OCI-LY7 (cell line): ENCODE results near the gene RNF11. TPM values are rescaled to one million over a fixed set of nuclear protein-coding genes. Genes with fewer than 3 reads are reported as not detected.

Experiments
- BruUV-seq: library from RNA; stranded (reverse); fragments of 400-500 nt; replicated peaks from 2 replicates; lab custom pipeline; 2021; lab: Mats Ljungman, UMichigan
- CTCF ChIA-PET: fragments of 300-600 bp; sonication (Branson Sonifier 250); formaldehyde crosslinking; loops from one replicate; lab custom pipeline; 2022; ENCODE audit warnings: antibody characterized with exemption; ENCODE audit not compliant: unreplicated experiment; lab: Charles Lee
- POLR2A ChIA-PET: fragments of 300-600 bp; sonication (Branson Sonifier 250); formaldehyde crosslinking; loops from one replicate; lab custom pipeline; 2022; ENCODE audit warnings: antibody characterized with exemption; lab: Charles Lee
- DNase-seq: peaks from one replicate; pipeline ENCODE4 v3.0.0-alpha.2; 2015; ENCODE audit warnings: low spot score
- H2AFZ ChIP-seq: fragments of 200-600 bp; sonication (generic), shearing (Covaris generic); 2 replicates; pipeline ENCODE4 v1.6.1; 2014; ENCODE audit warnings: mild to moderate bottlenecking, antibody characterized with exemption, low read length, moderate library complexity
- H3K27ac ChIP-seq: fragments of 200-600 bp; sonication (generic); 2 replicates; pipeline ENCODE4 v1.5.1; 2014; ENCODE audit warnings: mixed run types, low read depth, mild to moderate bottlenecking, moderate library complexity, low read length, inconsistent platforms; ENCODE audit not compliant: poor library complexity, severe bottlenecking
- H3K36me3 ChIP-seq: fragments of 200-600 bp; sonication (generic); 2 replicates; pipeline ENCODE4 v1.6.1; 2014; ENCODE audit warnings: mild to moderate bottlenecking, antibody characterized with exemption, low read length, moderate library complexity, mixed read lengths; ENCODE audit not compliant: insufficient read depth
- H3K4me1 ChIP-seq: fragments of 200-600 bp; sonication (generic); 2 replicates; pipeline ENCODE4 v1.5.1; 2014; ENCODE audit warnings: mild to moderate bottlenecking, low read length; ENCODE audit not compliant: insufficient read depth, poor library complexity, severe bottlenecking
- H3K4me2 ChIP-seq: fragments of 200-600 bp; sonication (generic); 2 replicates; pipeline ENCODE4 v1.6.1; 2014; ENCODE audit warnings: mild to moderate bottlenecking, low read length
- H3K4me3 ChIP-seq: fragments of 200-600 bp; sonication (generic); 2 replicates; pipeline ENCODE4 v1.5.1; 2014; ENCODE audit warnings: mild to moderate bottlenecking, low read depth, low read length; ENCODE audit not compliant: poor library complexity, severe bottlenecking
- H3K79me2 ChIP-seq: fragments of 200-600 bp; sonication (generic); 2 replicates; pipeline ENCODE4 v1.6.1; 2016; ENCODE audit warnings: low read depth, mild to moderate bottlenecking, low read length, moderate library complexity, mixed read lengths; ENCODE audit not compliant: insufficient read depth
- H3K9me2 ChIP-seq: fragments of 200-600 bp; sonication (generic); 2 replicates; pipeline ENCODE4 v1.6.1; 2016; ENCODE audit warnings: mild to moderate bottlenecking, low read length, mixed read lengths; ENCODE audit not compliant: insufficient read depth
- H3K9me3 ChIP-seq: fragments of 200-600 bp; sonication (generic); 2 replicates; pipeline ENCODE4 v1.6.1; 2014; ENCODE audit warnings: mild to moderate bottlenecking, mixed run types, low read length, mixed read lengths
- H4K20me1 ChIP-seq: fragments of 200-600 bp; sonication (generic); 2 replicates; pipeline ENCODE4 v1.6.1; 2014; ENCODE audit warnings: mild to moderate bottlenecking, antibody characterized with exemption, low read length, moderate library complexity, mixed read lengths; ENCODE audit not compliant: insufficient read depth
- EZH2phosphoT487 ChIP-seq: fragments of 200-600 bp; sonication (generic); IDR thresholded peaks from 2 replicates; pipeline ENCODE4 v1.6.1; 2018; ENCODE audit warnings: low read depth, borderline replicate concordance, mild to moderate bottlenecking, mixed run types, antibody characterized with exemption, low read length, moderate library complexity, mixed read lengths
- intact Hi-C: fragments of 100-400 bp; cut with micrococcal nuclease; formaldehyde crosslinking; loops from one replicate; pipeline ENCODE4 v1.10.0; 2022; ENCODE audit not compliant: unreplicated experiment
- total RNA-seq, 2 experiments: library from RNA; depleted of rRNA in 1 of 2; stranded (reverse); fragments of >200 nt in 1 of 2; shearing (Covaris generic) in 1 of 2; gene quantifications; 2 replicates each; pipeline ENCODE4 v1.2.3, GENCODE V29; 2014 to 2022
- TF ChIP-seq, protein P1 (sequence below): fragments of 200-600 bp; sonication (generic); conservative IDR thresholded peaks from 2 replicates; pipeline ENCODE4 v1.5.1; 2014; ENCODE audit warnings: mild to moderate bottlenecking, antibody characterized with exemption, low read length, moderate library complexity, mixed read lengths

RNF11 gene
- total RNA-seq, 2 experiments from 2014 or later, result 1.5 to 4.8 TPM

DNA sequence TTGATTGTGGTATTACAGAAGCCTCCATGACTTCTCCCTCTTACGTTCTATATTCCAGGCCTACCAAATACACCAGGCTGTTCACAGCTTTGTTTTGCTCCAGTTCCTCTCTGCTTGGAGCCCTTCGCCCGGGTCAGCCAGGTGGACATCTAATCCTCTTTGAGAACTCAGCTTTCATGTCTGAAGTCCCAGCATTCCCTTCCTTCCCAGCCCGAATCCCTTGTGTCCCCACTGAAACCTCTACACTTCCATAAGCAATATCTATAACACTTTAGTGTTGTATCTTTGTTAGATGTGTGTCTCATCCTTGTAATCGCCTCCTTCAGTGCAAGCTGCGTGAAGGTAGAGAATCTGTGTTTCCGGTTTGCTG, 1.9 kb downstream of the RNF11 start:
- Histone ChIP-seq H3K9me2 (no peaks in the 10 kb centered on the region), H4K20me1 (peaks cover 20% of the 10 kb centered on the region; the same call in 1 of the 2 replicates), H3K27ac (no peak overlapping the region), H3K9me3 (no peaks in the 10 kb centered on the region), H3K4me3 (no peak overlapping the region), H2AFZ (no peak overlapping the region), H3K36me3 (no peaks in the 10 kb centered on the region), H3K4me2 (no peak overlapping the region), H3K4me1 (peaks cover 20% of the 10 kb centered on the region), H3K79me2 (no peaks in the 10 kb centered on the region)
- BruUV-seq, result no TSS peak
- intact Hi-C loops, result loop anchor here (10.0 kb wide), 1 partner anchor 197 kb away; no protein-coding TSS in a partner anchor
- POLR2A ChIA-PET, result no interaction called here
- DNase-seq, result no peak
- no peak for TF ChIP-seq EZH2phosphoT487
- TF ChIP-seq, protein P1, sequence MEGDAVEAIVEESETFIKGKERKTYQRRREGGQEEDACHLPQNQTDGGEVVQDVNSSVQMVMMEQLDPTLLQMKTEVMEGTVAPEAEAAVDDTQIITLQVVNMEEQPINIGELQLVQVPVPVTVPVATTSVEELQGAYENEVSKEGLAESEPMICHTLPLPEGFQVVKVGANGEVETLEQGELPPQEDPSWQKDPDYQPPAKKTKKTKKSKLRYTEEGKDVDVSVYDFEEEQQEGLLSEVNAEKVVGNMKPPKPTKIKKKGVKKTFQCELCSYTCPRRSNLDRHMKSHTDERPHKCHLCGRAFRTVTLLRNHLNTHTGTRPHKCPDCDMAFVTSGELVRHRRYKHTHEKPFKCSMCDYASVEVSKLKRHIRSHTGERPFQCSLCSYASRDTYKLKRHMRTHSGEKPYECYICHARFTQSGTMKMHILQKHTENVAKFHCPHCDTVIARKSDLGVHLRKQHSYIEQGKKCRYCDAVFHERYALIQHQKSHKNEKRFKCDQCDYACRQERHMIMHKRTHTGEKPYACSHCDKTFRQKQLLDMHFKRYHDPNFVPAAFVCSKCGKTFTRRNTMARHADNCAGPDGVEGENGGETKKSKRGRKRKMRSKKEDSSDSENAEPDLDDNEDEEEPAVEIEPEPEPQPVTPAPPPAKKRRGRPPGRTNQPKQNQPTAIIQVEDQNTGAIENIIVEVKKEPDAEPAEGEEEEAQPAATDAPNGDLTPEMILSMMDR, result no peak
- CTCF ChIA-PET, result no interaction called here

DNA sequence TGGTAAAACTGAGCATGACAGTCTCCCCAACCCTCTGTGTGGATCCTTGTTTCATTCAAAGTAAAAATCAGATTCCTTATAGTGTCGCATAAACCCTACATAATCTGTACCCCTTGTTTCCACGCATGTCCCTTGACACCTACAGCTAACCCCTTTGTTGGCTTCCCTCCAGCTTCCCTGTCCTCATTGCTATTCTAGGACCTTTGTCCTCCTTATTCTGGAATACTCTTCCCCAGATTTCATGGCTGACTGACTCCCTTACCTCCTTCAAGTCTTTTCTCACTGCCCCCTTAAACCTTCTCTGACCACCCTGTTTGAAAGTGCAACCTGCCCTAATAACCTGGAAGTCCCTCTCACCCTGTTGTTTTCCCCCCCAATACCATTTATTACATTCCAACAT, 4.0 kb downstream of the RNF11 start:
- TF ChIP-seq, protein P1, result no peak
- no peak for TF ChIP-seq EZH2phosphoT487
- no TSS peak for BruUV-seq
- no peak overlapping the region for H3K4me2 ChIP-seq
- no peaks in the 10 kb centered on the region for H3K9me3 ChIP-seq
- no peak overlapping the region for H3K27ac ChIP-seq
- no peaks in the 10 kb centered on the region for H3K9me2 ChIP-seq
- CTCF ChIA-PET, result no interaction called here
- intact Hi-C loops, result no loop called here
- no peaks in the 10 kb centered on the region for H3K36me3 ChIP-seq
- H3K4me3 ChIP-seq, result no peak overlapping the region
- H3K79me2 ChIP-seq, result no peaks in the 10 kb centered on the region
- DNase-seq, result no peak
- POLR2A ChIA-PET, result no interaction called here
- H2AFZ ChIP-seq, result no peak overlapping the region
- peaks cover 9% of the 10 kb centered on the region for H3K4me1 ChIP-seq
- peaks cover 20% of the 10 kb centered on the region; the same call in 1 of the 2 replicates for H4K20me1 ChIP-seq

DNA sequence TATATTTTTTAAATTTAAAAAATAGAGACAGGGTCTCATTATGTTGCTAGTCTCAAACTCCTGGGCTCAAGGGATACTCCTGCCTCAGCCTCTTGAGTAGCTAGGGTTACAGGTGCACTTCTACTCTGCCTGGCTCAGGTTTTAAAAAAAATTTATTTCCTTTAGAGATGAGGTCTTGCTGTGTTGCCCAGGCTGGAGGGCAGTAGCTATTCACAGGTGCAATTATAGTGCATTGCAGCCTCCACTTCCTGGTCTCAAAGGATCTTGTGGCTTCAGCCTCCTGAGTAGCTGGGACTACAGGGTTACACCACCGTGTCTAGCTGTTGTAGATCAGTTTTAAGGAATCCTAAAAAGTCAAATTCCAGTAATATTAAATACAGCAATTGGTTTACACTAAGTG, 5.0 kb downstream of the RNF11 start:
- intact Hi-C loops, result no loop called here
- no peak overlapping the region for H3K4me2 ChIP-seq
- H3K79me2 ChIP-seq, result no peaks in the 10 kb centered on the region
- H3K9me2 ChIP-seq, result no peaks in the 10 kb centered on the region
- peaks cover 12% of the 10 kb centered on the region; the same call in 1 of the 2 replicates for H4K20me1 ChIP-seq
- H3K27ac ChIP-seq, result no peak overlapping the region
- DNase-seq, result no peak
- TF ChIP-seq, protein P1, result no peak
- TF ChIP-seq EZH2phosphoT487, result no peak
- CTCF ChIA-PET, result no interaction called here
- POLR2A ChIA-PET, result no interaction called here
- H3K4me1 ChIP-seq, result no peaks in the 10 kb centered on the region
- H2AFZ ChIP-seq, result no peak overlapping the region
- no peak overlapping the region for H3K4me3 ChIP-seq
- H3K9me3 ChIP-seq, result no peaks in the 10 kb centered on the region
- BruUV-seq, result no TSS peak
- no peaks in the 10 kb centered on the region for H3K36me3 ChIP-seq
